Neural cell (in vitro differentiated cells): Measurements from ENCODE around the gene OXT. TPM values are rescaled to one million over a fixed set of nuclear protein-coding genes. Genes with fewer than 3 reads are reported as not detected.

ENCODE experiments used
- H2AFZ ChIP-seq: fragments of 200-600, 300-800 bp; sonication (generic), shearing (Covaris generic); 2 replicates; pipeline ENCODE4 v1.6.0; 2014; ENCODE audit warnings: low read depth, mild to moderate bottlenecking, antibody characterized with exemption, low read length, moderate library complexity
- H3F3A ChIP-seq: fragments of 200-600 bp; shearing (Covaris generic); 2 replicates; pipeline ENCODE4 v1.6.1; 2016; ENCODE audit warnings: mild to moderate bottlenecking, moderate library complexity, mixed read lengths, antibody characterized with exemption, low read length; ENCODE audit not compliant: insufficient read depth, poor library complexity, severe bottlenecking
- H3K27ac ChIP-seq: fragments of 200-600, 300-800 bp; sonication (generic), shearing (Covaris generic); 2 replicates; pipeline ENCODE4 v1.5.1; 2014; ENCODE audit warnings: mild to moderate bottlenecking, low read length, moderate library complexity
- H3K27me3 ChIP-seq: fragments of 300-800, 200-600 bp; sonication (generic), shearing (Covaris generic); 2 replicates; pipeline ENCODE4 v1.6.0; 2014; ENCODE audit warnings: mild to moderate bottlenecking, low read depth, low read length, moderate library complexity; ENCODE audit not compliant: insufficient read depth
- H3K36me3 ChIP-seq: fragments of 300-800, 200-600 bp; sonication (generic), shearing (Covaris generic); 2 replicates; pipeline ENCODE4 v1.5.1; 2014; ENCODE audit warnings: mild to moderate bottlenecking, antibody characterized with exemption, low read length, moderate library complexity; ENCODE audit not compliant: insufficient read depth
- H3K4me2 ChIP-seq: fragments of 300-800, 200-600 bp; sonication (generic), shearing (Covaris generic); 2 replicates; pipeline ENCODE4 v1.6.0; 2014; ENCODE audit warnings: mild to moderate bottlenecking, low read length
- H3K4me3 ChIP-seq: fragments of 300-800, 200-600 bp; sonication (generic), shearing (Covaris generic); 2 replicates; pipeline ENCODE4 v1.5.1; 2014; ENCODE audit warnings: mild to moderate bottlenecking, low read length, moderate library complexity
- H3K79me2 ChIP-seq: fragments of 200-600 bp; shearing (Covaris generic); replicated peaks from 2 replicates; pipeline ENCODE4 v1.6.0; 2014; ENCODE audit warnings: mild to moderate bottlenecking, low read length, moderate library complexity; ENCODE audit not compliant: insufficient read depth
- H3K9ac ChIP-seq: fragments of 300-800, 200-600 bp; sonication (generic), shearing (Covaris generic); 2 replicates; pipeline ENCODE4 v1.6.1; 2016; ENCODE audit warnings: mild to moderate bottlenecking, low read length, mixed read lengths
- H3K9me2 ChIP-seq: fragments of 200-600 bp; shearing (Covaris generic); 2 replicates; pipeline ENCODE4 v1.6.1; 2016; ENCODE audit warnings: mild to moderate bottlenecking, low read length, mixed read lengths; ENCODE audit not compliant: insufficient read depth
- H3K9me3 ChIP-seq: fragments of 200-600, 300-800 bp; sonication (generic), shearing (Covaris generic); 2 replicates; pipeline ENCODE4 v1.6.1; 2016; ENCODE audit warnings: mild to moderate bottlenecking, mixed run types, low read length, moderate library complexity, mixed read lengths
- H4K20me1 ChIP-seq: fragments of 200-600 bp; shearing (Covaris generic); 2 replicates; pipeline ENCODE4 v1.6.1; 2016; ENCODE audit warnings: mild to moderate bottlenecking, mixed run types; ENCODE audit not compliant: insufficient read depth
- EP300 ChIP-seq: fragments of 450-650 bp; conservative IDR thresholded peaks from 2 replicates; pipeline ENCODE4 v1.6.1; 2014; ENCODE audit warnings: antibody characterized with exemption, mild to moderate bottlenecking, moderate library complexity; ENCODE audit not compliant: poor library complexity, severe bottlenecking
- EZH2 ChIP-seq: fragments of 200-600, 300-800 bp; shearing (Covaris generic), sonication (generic); IDR thresholded peaks from 2 replicates; pipeline ENCODE4 v1.6.1; 2014; ENCODE audit warnings: antibody characterized with exemption, low read length, borderline replicate concordance, mild to moderate bottlenecking; ENCODE audit not compliant: insufficient read depth, poor library complexity, severe bottlenecking
- MXI1 ChIP-seq: fragments of 450-650 bp; conservative IDR thresholded peaks from 2 replicates; pipeline ENCODE4 v1.6.1; 2014; ENCODE audit warnings: antibody characterized with exemption, mild to moderate bottlenecking; ENCODE audit not compliant: poor library complexity, severe bottlenecking
- POLR2AphosphoS5 ChIP-seq: IDR thresholded peaks from 2 replicates; pipeline ENCODE4 v1.6.1; 2012
- RAD21 ChIP-seq: fragments of 450-650 bp; conservative IDR thresholded peaks from 2 replicates; pipeline ENCODE4 v1.6.1; 2014; ENCODE audit warnings: antibody characterized with exemption, mild to moderate bottlenecking, moderate library complexity
- REST ChIP-seq: IDR thresholded peaks from 2 replicates; pipeline ENCODE4 v1.6.1; 2012; ENCODE audit warnings: borderline replicate concordance
- SMC3 ChIP-seq: fragments of 450-650 bp; conservative IDR thresholded peaks from 2 replicates; pipeline ENCODE4 v1.6.1; 2014; ENCODE audit warnings: antibody characterized with exemption, mild to moderate bottlenecking, moderate library complexity; ENCODE audit not compliant: poor library complexity
- TAF1 ChIP-seq: IDR thresholded peaks from 2 replicates; pipeline ENCODE4 v1.6.1; 2012; ENCODE audit warnings: low read depth
- polyA plus RNA-seq: library from polyadenylated mRNA; depleted of rRNA; stranded (reverse); fragments of >200 nt; gene quantifications from 2 replicates; pipeline ENCODE4 v1.2.3, GENCODE V29; 2014
- TF ChIP-seq, protein P1 (sequence below): fragments of 450-650 bp; IDR thresholded peaks from 2 replicates; pipeline ENCODE4 v1.5.1; 2014; ENCODE audit warnings: antibody characterized with exemption, mild to moderate bottlenecking, moderate library complexity; ENCODE audit not compliant: poor library complexity, severe bottlenecking

The OXT gene
- polyA plus RNA-seq, 1 donor from 2014 or later, result not detected

- Histone ChIP-seq H3K79me2 (no peaks in the 10 kb centered on the region), H3K4me3 (no peak overlapping the region), H3K36me3 (no peaks in the 10 kb centered on the region), H3F3A (no peaks in the 10 kb centered on the region), H3K9me3 (no peaks in the 10 kb centered on the region), H2AFZ (no peak overlapping the region), H3K27me3 (peaks cover 37% of the 10 kb centered on the region), H4K20me1 (no peaks in the 10 kb centered on the region), H3K9me2 (no peaks in the 10 kb centered on the region), H3K4me2 (no peak overlapping the region), H3K27ac (no peak overlapping the region), H3K9ac (no peak overlapping the region)
- TF ChIP-seq TAF1 (no peak), REST (no peak)
Measured at GRCh38 chr20:3085571-3086072, 14.2 kb downstream of the OXT start.

DNA sequence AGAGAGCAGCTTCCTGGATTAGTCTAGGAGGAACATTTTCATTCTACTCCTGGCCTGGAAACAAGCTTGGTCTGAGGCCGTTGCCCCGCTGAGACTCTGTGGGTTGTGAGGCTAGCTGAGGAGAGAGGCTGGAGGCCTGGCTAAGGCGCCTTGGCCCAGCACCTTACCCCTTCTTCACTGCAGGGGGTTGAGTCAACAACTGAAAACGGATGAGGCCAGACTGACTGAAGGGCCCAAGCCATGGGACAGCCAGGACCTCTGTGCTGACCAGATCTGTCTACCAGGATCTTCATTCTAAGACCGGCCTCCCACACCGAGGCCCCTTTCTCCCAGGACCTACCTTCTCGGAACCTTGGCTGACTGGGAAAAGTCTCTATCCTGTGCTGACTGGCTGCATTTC, 16.6 kb downstream of the OXT start:
- Histone ChIP-seq H3K9me3 (no peaks in the 10 kb centered on the region), H2AFZ (no peak overlapping the region), H4K20me1 (no peaks in the 10 kb centered on the region), H3K9ac (no peak overlapping the region), H3F3A (no peaks in the 10 kb centered on the region), H3K36me3 (no peaks in the 10 kb centered on the region), H3K27ac (no peak overlapping the region), H3K4me2 (no peak overlapping the region), H3K9me2 (no peaks in the 10 kb centered on the region), H3K79me2 (no peaks in the 10 kb centered on the region), H3K4me3 (no peak overlapping the region), H3K27me3 (peaks cover 26% of the 10 kb centered on the region)
- no peak for TF ChIP-seq SMC3
- TF ChIP-seq MXI1, result no peak
- no peak for TF ChIP-seq EZH2
- TF ChIP-seq EP300, result no peak
- TF ChIP-seq RAD21, result no peak
- TF ChIP-seq TAF1, result no peak
- no peak for TF ChIP-seq POLR2AphosphoS5
- TF ChIP-seq REST, result no peak
- TF ChIP-seq, protein P1, sequence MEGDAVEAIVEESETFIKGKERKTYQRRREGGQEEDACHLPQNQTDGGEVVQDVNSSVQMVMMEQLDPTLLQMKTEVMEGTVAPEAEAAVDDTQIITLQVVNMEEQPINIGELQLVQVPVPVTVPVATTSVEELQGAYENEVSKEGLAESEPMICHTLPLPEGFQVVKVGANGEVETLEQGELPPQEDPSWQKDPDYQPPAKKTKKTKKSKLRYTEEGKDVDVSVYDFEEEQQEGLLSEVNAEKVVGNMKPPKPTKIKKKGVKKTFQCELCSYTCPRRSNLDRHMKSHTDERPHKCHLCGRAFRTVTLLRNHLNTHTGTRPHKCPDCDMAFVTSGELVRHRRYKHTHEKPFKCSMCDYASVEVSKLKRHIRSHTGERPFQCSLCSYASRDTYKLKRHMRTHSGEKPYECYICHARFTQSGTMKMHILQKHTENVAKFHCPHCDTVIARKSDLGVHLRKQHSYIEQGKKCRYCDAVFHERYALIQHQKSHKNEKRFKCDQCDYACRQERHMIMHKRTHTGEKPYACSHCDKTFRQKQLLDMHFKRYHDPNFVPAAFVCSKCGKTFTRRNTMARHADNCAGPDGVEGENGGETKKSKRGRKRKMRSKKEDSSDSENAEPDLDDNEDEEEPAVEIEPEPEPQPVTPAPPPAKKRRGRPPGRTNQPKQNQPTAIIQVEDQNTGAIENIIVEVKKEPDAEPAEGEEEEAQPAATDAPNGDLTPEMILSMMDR, result no peak
